Stimulated activated CD8-positive, alpha-beta memory T cell treated with anti-CD3 and anti-CD28 coated beads, Interleukin-4, amount 100 ng/mL, for 24 hours (primary cell): Measurements from ENCODE around the gene PRKAR2A.
A peak's percentile ranks its signal among the peaks of the same experiment; 100 is the strongest.
"Not testable (repeated sequence)": the region's sequence is repeated elsewhere in the genome, so short reads cannot be mapped to it uniquely, and the experiment has no call there.

Experiments used
- DNase-seq: peaks from one replicate; pipeline ENCODE4 v3.0.0-alpha.2; 2020; ENCODE audit warnings: low read depth

The PRKAR2A gene

DNA sequence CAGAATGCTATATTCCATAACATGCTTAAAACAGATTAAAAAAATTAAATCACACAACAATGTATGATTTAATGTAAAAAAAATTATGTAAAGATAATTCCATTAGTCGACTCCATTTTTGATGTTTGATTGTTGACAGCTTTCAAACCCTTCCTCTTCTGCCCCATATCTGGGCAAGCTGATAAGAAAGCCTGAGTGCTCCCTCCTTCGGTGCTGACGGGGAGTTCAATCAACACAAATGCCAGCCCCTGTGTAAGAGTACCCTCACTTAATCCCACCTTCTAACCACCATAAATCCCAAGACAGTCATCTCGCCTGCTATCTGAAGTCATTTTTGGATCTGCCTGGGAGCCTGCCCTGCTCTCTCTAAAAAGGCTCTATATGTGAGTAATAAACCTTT lies 70.8 kb downstream of the PRKAR2A start:
- no peak for DNase-seq

DNA sequence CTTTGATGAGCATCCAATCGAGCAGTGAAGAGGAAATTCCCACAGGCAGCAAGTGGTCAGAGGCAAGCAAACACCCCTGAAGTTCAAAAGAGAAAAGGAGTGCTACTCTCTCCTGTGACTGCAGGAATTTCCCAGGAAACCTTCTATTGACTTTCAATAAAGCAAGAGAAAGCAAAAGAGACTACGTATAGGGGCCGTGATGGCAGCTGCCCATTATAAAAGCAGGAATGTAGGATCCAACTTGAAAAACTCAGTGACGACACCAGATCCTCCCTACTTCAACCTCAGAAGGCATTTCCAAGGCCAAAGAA lies 77.5 kb downstream of the PRKAR2A start:
- DNase-seq: no peak

GRCh38 chr3:48765376-48765775 lies 82.3 kb downstream of the PRKAR2A start:
- no peak for DNase-seq

GRCh38 chr3:48762816-48763215 lies 84.9 kb downstream of the PRKAR2A start:
- no peak for DNase-seq

- not testable (repeated sequence) for DNase-seq
Observed at GRCh38 chr3:48759991-48760540, 87.6 kb downstream of the PRKAR2A start.

DNA sequence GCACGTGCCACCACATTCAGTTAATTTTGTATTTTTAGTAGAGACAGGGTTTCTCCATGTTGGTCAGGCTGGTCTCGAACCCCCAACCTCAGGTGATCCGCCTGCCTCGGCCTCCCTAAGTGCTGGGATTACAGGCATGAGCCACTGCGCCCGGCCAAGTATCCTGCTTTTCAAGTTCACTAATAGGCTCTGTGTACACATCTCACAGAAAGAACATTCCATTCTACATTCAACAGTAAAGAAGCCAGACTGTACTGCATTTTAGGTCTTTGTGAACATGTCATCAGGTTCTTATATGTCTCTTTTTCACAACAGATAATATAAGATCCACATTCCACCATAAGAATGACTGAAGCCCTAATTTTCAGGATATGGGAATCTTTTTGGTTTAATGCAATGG lies 88.1 kb downstream of the PRKAR2A start:
- DNase-seq: not testable (repeated sequence)

DNA sequence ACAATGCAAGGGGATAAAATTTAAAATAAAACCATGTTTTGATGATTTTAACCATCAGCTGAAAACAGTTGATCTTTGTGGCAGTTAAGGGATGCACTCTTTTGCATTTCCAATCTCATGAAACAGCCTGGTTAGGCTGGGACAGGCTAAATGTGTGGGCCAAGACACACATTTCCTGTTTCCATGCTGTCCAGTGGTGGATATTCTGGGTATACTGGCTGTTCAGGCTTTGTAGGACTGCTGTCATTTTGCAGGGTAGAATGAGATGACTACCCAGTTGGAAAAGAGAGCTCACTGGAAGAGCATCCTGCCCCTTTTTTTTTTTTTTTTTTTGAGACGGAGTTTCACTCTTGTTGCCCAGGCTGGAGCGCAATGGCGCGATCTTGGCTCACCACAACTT lies 88.6 kb downstream of the PRKAR2A start:
- DNase-seq: no peak

DNA sequence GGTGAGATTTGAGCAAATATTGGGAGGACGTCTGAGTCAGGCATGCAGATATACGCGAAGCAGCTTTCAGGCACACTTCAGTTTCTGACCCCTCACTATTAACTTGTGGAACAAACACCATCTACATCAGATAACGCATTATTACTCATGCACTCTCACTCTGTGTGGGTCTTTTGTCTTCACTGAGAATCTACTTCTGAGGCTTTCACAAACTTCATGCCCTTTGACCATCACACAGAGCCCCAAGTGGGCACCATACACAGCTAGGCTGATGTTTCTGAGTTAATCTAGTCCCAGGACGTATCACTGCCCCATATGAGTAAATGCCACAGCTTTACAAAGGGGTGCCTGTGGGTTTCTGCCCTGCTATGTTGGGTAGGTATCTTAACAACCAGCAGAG lies 91.0 kb downstream of the PRKAR2A start:
- DNase-seq: no peak

DNA sequence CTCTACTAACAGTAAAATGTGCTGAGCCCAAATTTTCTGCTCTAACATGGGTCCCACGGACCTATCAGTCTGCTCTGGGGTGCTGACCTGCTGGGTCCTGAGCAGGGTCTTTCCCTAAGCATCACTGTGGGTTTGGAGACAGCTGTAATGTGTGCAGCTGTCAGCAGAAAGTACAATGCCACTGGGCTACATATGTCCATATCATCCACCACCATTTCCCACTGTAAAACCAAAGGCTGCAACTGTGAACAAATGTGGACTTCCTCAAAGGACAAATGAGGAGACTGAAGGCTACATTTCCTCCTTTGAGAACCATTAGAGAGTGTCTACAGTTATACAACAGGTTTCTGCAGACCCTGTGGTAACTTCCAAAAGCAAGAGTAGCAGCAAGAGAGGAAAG lies 96.8 kb downstream of the PRKAR2A start:
- DNase-seq: no peak

- no peak for DNase-seq
Observed at GRCh38 chr3:48748754-48749153, 98.9 kb downstream of the PRKAR2A start.

- DNase-seq: no peak
Observed at GRCh38 chr3:48747706-48748105, 100.0 kb downstream of the PRKAR2A start.

DNA sequence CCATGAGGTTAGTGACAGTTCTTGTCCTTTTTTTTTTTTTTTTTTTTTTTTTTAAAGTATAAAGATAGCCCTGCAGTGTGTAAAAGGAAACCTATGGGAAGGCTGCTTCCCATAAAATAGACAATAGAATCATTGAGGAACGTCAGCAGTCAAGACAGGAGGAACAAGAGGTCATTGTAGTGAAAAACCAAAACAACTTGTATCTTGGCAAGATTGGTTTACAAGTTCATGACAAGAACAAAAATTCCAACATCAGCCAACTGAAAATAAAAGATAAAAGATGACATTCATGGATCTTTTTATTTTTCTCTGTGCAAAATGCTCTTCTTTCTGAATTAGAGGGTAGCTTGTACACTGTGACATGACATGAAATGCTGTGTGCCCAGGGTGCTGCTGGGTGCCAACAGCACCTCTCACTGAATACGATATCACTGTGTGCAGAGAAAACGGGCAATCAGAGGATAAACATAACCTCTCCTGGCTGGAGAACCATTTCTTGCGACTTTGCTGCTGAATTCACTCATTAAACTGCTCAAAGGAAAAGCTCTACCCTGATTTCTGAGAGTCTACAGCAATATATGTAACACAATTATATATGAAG lies 100.6 kb downstream of the PRKAR2A start:
- DNase-seq: no peak

GRCh38 chr3:48743773-48744172 lies 103.9 kb downstream of the PRKAR2A start:
- no peak for DNase-seq

GRCh38 chr3:48741226-48741625 lies 106.4 kb downstream of the PRKAR2A start:
- DNase-seq: not testable (repeated sequence)

GRCh38 chr3:48739955-48740823 lies 107.5 kb downstream of the PRKAR2A start:
- peak; percentile 41 for DNase-seq

- no peak for DNase-seq
Observed at GRCh38 chr3:48739617-48739954, 108.1 kb downstream of the PRKAR2A start.

- no peak for DNase-seq
Observed at GRCh38 chr3:48738926-48739616, 108.6 kb downstream of the PRKAR2A start.

DNA sequence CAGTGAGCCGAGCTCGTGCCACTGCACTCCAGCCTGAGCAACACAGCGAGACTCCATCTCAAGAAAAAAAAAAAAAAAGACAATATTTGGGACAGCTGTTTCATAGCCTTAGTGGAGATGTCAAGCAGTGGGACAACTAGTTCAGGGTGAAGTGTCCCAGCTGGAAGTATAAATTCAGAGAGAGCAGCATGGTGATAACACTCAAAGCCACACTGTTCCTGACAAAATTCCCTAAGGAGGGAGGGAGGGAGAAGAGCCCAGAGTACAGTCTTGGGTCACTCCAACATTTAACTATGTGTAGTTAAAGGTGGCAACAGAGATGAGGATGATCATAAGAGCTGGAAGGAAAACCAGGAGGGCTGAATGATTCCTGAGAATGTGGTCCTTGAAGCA lies 109.5 kb downstream of the PRKAR2A start:
- DNase-seq: no peak

- not testable (repeated sequence) for DNase-seq
Observed at GRCh38 chr3:48735075-48735767, 112.5 kb downstream of the PRKAR2A start.

DNA sequence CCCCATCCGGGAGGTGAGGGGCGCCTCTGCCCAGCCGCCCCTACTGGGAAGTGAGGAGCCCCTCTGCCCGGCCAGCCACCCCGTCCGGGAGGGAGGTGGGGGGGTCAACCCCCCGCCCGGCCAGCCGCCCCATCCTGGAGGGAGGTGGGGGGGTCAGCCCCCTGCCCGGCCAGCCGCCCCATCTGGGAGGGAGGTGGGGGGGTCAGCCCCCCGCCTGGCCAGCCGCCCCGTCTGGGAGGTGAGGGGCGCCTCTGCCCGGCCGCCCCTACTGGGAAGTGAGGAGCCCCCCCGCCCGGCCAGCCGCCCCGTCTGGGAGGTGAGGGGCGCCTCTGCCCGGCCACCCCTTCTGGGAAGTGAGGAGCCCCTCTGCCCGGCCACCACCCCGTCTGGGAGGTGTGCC lies 113.1 kb downstream of the PRKAR2A start:
- not testable (repeated sequence) for DNase-seq

- not testable (repeated sequence) for DNase-seq
Observed at GRCh38 chr3:48733752-48734518, 113.7 kb downstream of the PRKAR2A start.

GRCh38 chr3:48727511-48727910 lies 120.2 kb downstream of the PRKAR2A start:
- no peak for DNase-seq
